Small intestine (tissue), 7 donors: Measurements from ENCODE around the gene GRIK4. TPM values are rescaled to one million over a fixed set of nuclear protein-coding genes. Genes with fewer than 3 reads are reported as not detected.
A peak's percentile ranks its signal among the peaks of the same experiment; 100 is the strongest.

Source experiments
- DNase-seq, 2 donors: peaks; one replicate each; pipeline versions ENCODE4 v3.0.0 to v3.0.0-alpha.2; 2013
- FAIRE-seq: peaks from 2 replicates; lab custom pipeline; 2012; peaks lifted over from hg19 to GRCh38; lab: Jason Lieb, UNC
- H3K27ac ChIP-seq, 3 donors: one replicate each; pipeline ENCODE4 v1.5.1; 2013; ENCODE audit warnings: low read length in 2 of 3, mild to moderate bottlenecking in 2 of 3, control low read depth in 1 of 3, inconsistent platforms in 1 of 3, low read depth in 1 of 3, moderate library complexity in 1 of 3
- H3K27me3 ChIP-seq, 3 donors: one replicate each; pipeline ENCODE4 v1.6.1; 2013; ENCODE audit warnings: low read length in 3 of 3, inconsistent platforms in 1 of 3; ENCODE audit not compliant: control insufficient read depth in 3 of 3, insufficient read depth in 3 of 3
- H3K36me3 ChIP-seq, 3 donors: one replicate each; pipeline ENCODE4 v1.6.1; 2013; ENCODE audit warnings: low read length in 3 of 3, inconsistent platforms in 1 of 3, low read depth in 1 of 3, mild to moderate bottlenecking in 1 of 3, moderate library complexity in 1 of 3; ENCODE audit not compliant: control insufficient read depth in 3 of 3, insufficient read depth in 2 of 3
- H3K4me1 ChIP-seq, 3 donors: one replicate each; pipeline ENCODE4 v1.6.1; 2013; ENCODE audit warnings: low read length in 2 of 3, inconsistent platforms in 1 of 3, low read depth in 1 of 3, mild to moderate bottlenecking in 1 of 3, moderate library complexity in 1 of 3; ENCODE audit not compliant: control insufficient read depth in 3 of 3, insufficient read depth in 2 of 3
- H3K4me3 ChIP-seq, 3 donors: one replicate each; pipeline ENCODE4 v1.5.1; 2013; ENCODE audit warnings: low read length in 3 of 3, control low read depth in 1 of 3, inconsistent platforms in 1 of 3, low read depth in 1 of 3, mild to moderate bottlenecking in 1 of 3, moderate library complexity in 1 of 3
- H3K9me3 ChIP-seq, 2 donors: one replicate each; pipeline ENCODE4 v1.6.1; 2013; ENCODE audit warnings: low read depth in 1 of 2, low read length in 1 of 2; ENCODE audit not compliant: control insufficient read depth in 2 of 2, insufficient read depth in 1 of 2
- WGBS, 3 donors: extraction: QIAGEN DNeasy Blood & Tissue Kit; methylation state at CpG; one replicate each; pipeline ENCODE4 v1.1.7; 2013; 5-methylcytosine and 5-hydroxymethylcytosine counted together
- polyA plus RNA-seq, 4 donors: library from polyadenylated mRNA; stranded (reverse) in 3 of 4; unstranded in 1 of 4; fragments of 200-250 nt in 3 of 4; fragments of 120-200 nt in 1 of 4; gene quantifications; one replicate each; pipeline versions ENCODE4 v1.2.1 to v1.2.3, GENCODE V29; 2013
- donor health status: healthy with polysubstance abuse.
- donor health status: control.
- donor health status: control.
- donor health status: Bipolar disorder and iron deficiency.
- donor health status: healthy.

Gene GRIK4
- polyA plus RNA-seq, 4 donors = 0.15 to 1.4 (median 0.27) TPM; not detected in 1

DNA sequence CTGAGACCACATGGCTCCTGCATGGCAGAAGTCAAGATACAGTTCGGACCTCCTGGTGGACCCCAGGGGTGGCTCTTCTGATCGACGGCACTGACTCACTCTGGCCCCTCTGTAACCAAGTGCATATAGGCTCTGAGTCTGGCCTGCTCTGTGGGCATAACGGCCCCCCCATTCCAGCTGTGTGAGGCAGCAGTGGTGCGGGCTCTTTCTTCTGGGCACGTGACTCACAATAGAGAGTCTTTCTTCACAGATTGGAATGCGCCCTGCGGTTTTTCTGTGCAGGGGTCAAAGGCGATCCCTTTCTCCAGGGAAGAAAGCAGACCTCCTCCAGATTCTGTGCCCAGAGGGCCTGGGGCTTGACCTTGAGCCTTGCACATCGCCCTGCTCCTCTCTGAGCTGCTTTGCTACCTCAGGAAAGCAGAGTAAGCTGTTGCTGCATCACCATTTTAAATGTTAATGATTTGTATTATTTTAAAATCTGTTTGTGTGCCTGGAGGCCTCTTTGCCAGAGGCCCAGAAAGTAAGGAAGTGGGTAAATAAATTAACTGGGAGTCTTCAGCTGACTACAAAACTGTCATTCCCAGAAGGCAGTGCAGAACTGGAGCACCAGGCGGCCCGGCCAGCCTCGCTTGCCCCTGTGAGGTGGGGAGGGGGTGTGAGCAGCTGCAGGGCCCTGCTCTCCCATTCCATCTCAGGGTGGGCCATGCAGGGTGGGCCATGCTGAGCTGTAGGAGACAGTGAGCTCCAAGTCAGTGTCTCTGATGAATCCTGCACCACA, 199.0 kb downstream of the GRIK4 start:
- DNase-seq (peak; percentile 25 to 86), FAIRE-seq (no peak)
- peaks cover 0 to 7% of the 10 kb centered on the region in 2 donors for H3K9me3 ChIP-seq
- peak overlapping the region in 1 of 3 donors; percentile 0 for H3K27ac ChIP-seq
- H3K4me3 ChIP-seq = no peak overlapping the region
- peaks cover 0 to 26% (median 0%) of the 10 kb centered on the region in 3 donors for H3K4me1 ChIP-seq
- no peaks in the 10 kb centered on the region for H3K36me3 ChIP-seq
- peaks cover 0 to 2% (median 0%) of the 10 kb centered on the region in 3 donors for H3K27me3 ChIP-seq
- WGBS, 3 donors = 27 to 37% (median 31%) methylated on average over 13 of the region's 13 CpGs

- Histone ChIP-seq H3K4me1 (peaks cover 0 to 26% (median 0%) of the 10 kb centered on the region in 3 donors), H3K36me3 (no peaks in the 10 kb centered on the region), H3K27ac (no peak overlapping the region), H3K9me3 (peaks cover 0 to 7% of the 10 kb centered on the region in 2 donors), H3K27me3 (peaks cover 0 to 2% (median 0%) of the 10 kb centered on the region in 3 donors), H3K4me3 (no peak overlapping the region)
- 93 to 96% (median 95%) methylated on average over 6 of the region's 6 CpGs for WGBS, 3 donors
- FAIRE-seq = no peak
- DNase-seq = no peak
Measured at GRCh38 chr11:120712014-120712413, 200.5 kb downstream of the GRIK4 start.

DNA sequence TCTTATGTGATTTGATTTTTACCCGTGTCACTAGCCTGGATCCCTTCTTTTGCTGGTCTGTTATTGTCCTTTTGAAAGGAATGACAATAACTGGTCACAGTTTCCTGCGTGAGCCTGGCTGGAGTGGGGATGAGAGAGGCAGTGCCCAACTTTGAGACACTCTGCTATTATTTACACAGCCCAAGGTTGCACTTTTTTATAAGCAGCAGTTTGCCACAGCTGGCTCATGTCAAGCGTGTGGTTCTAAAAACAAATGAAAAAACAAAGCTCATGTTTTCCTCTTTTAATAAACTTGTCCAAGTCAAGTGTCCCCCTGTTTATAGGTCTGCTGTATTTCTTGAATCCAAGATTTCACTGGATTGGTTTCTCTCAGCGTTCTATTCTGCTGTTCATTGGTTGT, 201.3 kb downstream of the GRIK4 start:
- Histone ChIP-seq H3K27me3 (peaks cover 0 to 2% (median 0%) of the 10 kb centered on the region in 3 donors), H3K36me3 (no peaks in the 10 kb centered on the region), H3K27ac (no peak overlapping the region), H3K4me3 (no peak overlapping the region), H3K4me1 (peaks cover 0 to 26% (median 0%) of the 10 kb centered on the region in 3 donors), H3K9me3 (no peaks in the 10 kb centered on the region)
- FAIRE-seq (no peak), DNase-seq (no peak)
- WGBS, 3 donors = 76 to 81% (median 79%) methylated on average over 4 of the region's 4 CpGs

DNA sequence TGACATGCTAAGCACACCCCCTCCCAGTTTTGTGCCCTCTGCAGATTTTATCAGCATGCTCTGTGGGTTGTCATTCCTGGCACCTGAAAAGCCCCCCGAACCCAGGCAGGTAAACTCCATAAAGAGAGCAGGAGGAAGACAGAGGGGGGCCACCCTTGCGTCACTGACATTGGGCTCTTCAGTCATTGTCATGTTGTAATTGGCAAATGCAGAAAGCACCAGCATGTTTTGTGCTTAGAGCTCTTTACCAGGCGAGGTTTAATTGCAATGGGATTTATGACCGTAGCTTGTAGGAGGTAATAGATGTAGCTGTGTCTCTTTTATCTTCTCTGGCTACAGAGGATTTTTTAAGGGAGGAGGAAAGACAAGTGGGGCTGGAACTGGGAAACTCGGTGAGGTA, 201.7 kb downstream of the GRIK4 start:
- no peak for FAIRE-seq
- WGBS, 3 donors = 42 to 54% (median 52%) methylated on average over 5 of the region's 5 CpGs
- Histone ChIP-seq H3K9me3 (no peaks in the 10 kb centered on the region), H3K4me1 (peaks cover 0 to 26% (median 0%) of the 10 kb centered on the region in 3 donors), H3K36me3 (no peaks in the 10 kb centered on the region), H3K27ac (no peak overlapping the region), H3K27me3 (no peaks in the 10 kb centered on the region), H3K4me3 (no peak overlapping the region)
- DNase-seq = no peak

- FAIRE-seq (no peak), DNase-seq (no peak)
- WGBS, 3 donors = 67 to 76% (median 68%) methylated on average over 3 of the region's 3 CpGs
- Histone ChIP-seq H3K4me3 (no peak overlapping the region), H3K36me3 (no peaks in the 10 kb centered on the region), H3K27me3 (no peaks in the 10 kb centered on the region), H3K4me1 (peaks cover 0 to 20% (median 0%) of the 10 kb centered on the region in 3 donors), H3K9me3 (no peaks in the 10 kb centered on the region), H3K27ac (no peak overlapping the region)
Measured at GRCh38 chr11:120714438-120714837, 202.9 kb downstream of the GRIK4 start.

GRCh38 chr11:120715239-120715638, 203.7 kb downstream of the GRIK4 start:
- WGBS, 3 donors = 12 to 24% (median 16%) methylated on average over 10 of the region's 10 CpGs
- Histone ChIP-seq H3K36me3 (no peaks in the 10 kb centered on the region), H3K27ac (no peak overlapping the region), H3K4me1 (peaks cover 0 to 18% (median 0%) of the 10 kb centered on the region in 3 donors), H3K27me3 (no peaks in the 10 kb centered on the region), H3K4me3 (no peak overlapping the region), H3K9me3 (no peaks in the 10 kb centered on the region)
- DNase-seq (peak in 1 of 2 donors; percentile 37), FAIRE-seq (no peak)

- Histone ChIP-seq H3K27me3 (no peaks in the 10 kb centered on the region), H3K4me1 (peaks cover 0 to 4% (median 0%) of the 10 kb centered on the region in 3 donors), H3K36me3 (no peaks in the 10 kb centered on the region), H3K27ac (no peak overlapping the region), H3K9me3 (no peaks in the 10 kb centered on the region), H3K4me3 (no peak overlapping the region)
- WGBS, 3 donors = 79 to 86% (median 84%) methylated on average over 11 of the region's 11 CpGs
- FAIRE-seq = no peak
- DNase-seq = no peak
Measured at GRCh38 chr11:120717042-120717441, 205.5 kb downstream of the GRIK4 start.

DNA sequence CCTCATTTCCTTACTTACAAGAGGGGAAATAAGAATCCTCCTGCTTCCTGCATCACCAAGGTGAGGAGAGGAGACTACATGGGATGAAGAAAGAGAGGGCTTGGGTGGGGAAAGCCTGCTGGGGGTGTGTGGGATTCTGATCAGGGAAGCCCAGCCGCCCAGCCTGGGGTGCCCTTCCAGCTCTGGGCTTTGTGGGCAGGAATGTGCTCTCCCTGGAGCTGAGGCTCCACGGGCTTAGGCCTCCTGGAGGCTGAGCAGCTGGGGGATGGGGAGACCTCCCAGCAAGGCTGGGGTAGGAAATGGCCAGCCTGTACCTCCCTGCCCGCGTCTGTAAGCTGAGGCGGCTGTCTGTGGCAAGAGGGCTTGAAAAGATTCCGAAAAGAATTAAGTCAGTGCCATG, 206.1 kb downstream of the GRIK4 start:
- Histone ChIP-seq H3K36me3 (no peaks in the 10 kb centered on the region), H3K27me3 (no peaks in the 10 kb centered on the region), H3K4me3 (no peak overlapping the region), H3K27ac (no peak overlapping the region), H3K9me3 (no peaks in the 10 kb centered on the region), H3K4me1 (peaks cover 0 to 4% (median 0%) of the 10 kb centered on the region in 3 donors)
- FAIRE-seq = no peak
- WGBS, 3 donors = 69 to 92% (median 91%) methylated on average over 6 of the region's 6 CpGs
- DNase-seq = no peak
